NCI-H748 (cell line): ENCODE results near the gene SPECC1L.

ENCODE experiments used
- DNase-seq: peaks from one replicate; lab custom pipeline; 2025; ENCODE audit not compliant: unreplicated experiment; lab: John Stamatoyannopoulos, UW

The SPECC1L gene

GRCh38 chr22:24319451-24319850 is 48.8 kb downstream of the SPECC1L start:
- no peak for DNase-seq

GRCh38 chr22:24321999-24322398 is 51.4 kb downstream of the SPECC1L start:
- no peak for DNase-seq

GRCh38 chr22:24322522-24322921 is 51.9 kb downstream of the SPECC1L start:
- no peak for DNase-seq

DNA sequence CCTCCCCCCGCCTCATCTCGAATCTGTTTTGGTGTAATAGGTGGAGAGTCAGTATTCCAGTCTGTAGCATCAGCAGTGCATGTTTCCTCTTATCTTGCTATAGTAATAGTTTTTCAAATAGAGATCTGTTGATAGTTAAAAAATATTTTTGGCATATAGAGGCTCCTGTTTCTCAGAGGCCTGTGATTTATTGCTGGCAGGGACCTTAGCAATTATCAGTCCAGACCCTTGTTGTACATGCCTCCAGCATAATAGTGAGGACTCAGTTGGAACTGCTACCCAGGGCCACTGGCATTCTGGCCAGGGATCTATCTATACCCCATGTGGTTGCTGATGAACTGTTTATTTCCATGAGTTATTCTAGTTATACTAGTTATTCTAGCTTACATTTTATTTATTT is 52.6 kb downstream of the SPECC1L start:
- DNase-seq: no peak

DNA sequence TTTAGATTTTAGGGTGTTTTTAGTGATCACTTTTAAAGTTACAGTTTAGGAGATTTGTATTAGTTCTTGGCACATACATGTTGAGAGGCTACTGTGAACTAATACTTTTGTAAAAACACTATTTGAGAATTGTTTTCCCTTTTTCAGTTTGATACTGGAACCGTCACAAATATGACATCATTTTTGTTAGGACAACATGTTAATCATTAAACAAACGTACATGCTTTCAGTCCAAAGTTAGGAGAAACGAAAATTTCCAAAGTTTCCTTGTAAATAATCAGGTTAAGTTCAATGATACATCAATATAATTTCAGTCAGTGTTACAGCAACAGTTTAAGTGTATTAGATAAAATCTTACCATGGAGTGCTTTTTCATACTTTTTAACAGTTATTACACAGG is 53.1 kb downstream of the SPECC1L start:
- no peak for DNase-seq

DNA sequence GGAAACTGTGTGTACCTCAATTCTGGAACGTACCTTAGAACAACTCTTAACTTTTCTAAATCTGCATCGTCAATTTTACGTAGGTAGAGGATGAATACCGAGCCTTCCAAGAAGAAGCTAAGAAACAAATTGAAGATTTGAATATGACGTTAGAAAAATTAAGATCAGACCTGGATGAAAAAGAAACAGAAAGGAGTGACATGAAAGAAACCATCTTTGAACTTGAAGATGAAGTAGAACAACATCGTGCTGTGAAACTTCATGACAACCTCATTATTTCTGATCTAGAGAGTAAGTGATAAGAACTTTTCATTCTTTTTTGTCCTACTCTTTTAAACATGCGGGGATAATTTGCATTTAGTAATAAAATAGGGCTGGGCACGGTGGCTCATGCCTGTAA is 53.5 kb downstream of the SPECC1L start:
- no peak for DNase-seq

DNA sequence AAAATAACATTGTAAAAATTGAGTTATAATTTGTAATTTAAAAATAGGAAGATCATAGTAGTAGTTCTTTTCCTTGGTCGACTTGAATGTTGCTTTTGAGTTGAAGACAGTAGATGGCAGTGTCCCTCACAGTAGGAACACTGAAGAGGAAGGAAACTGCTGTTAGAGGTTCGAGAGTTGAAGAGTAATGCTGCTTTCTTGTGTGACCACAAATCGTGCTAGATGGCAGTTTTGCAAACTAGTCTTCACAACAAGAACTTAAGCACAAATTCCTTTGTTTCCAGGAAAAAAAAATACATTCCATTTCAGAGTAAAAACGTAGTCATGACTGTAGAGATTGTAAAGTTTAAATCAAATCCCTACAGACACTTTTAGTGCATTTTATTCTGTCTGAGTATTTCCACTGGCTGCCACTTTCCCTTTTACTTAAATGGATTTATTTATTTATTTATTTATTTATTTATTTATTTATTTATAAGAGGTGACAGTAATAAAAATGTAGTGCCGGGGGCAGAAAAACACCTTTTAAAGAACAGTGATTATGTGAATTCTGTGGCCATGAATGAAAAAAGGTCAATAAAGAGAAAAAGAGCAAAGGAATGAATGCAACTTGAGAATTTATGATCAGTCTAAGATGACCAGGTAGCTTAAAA is 54.6 kb downstream of the SPECC1L start:
- peak; percentile 63 for DNase-seq

GRCh38 chr22:24326266-24326665 is 55.6 kb downstream of the SPECC1L start:
- no peak for DNase-seq

- no peak for DNase-seq
Observed at GRCh38 chr22:24327832-24328231, 57.2 kb downstream of the SPECC1L start.

GRCh38 chr22:24329453-24329852 is 58.8 kb downstream of the SPECC1L start:
- DNase-seq: no peak

GRCh38 chr22:24330636-24331035 is 60.0 kb downstream of the SPECC1L start:
- no peak for DNase-seq

GRCh38 chr22:24331468-24332440 is 61.1 kb downstream of the SPECC1L start:
- no peak for DNase-seq

GRCh38 chr22:24333301-24333700 is 62.7 kb downstream of the SPECC1L start:
- no peak for DNase-seq

DNA sequence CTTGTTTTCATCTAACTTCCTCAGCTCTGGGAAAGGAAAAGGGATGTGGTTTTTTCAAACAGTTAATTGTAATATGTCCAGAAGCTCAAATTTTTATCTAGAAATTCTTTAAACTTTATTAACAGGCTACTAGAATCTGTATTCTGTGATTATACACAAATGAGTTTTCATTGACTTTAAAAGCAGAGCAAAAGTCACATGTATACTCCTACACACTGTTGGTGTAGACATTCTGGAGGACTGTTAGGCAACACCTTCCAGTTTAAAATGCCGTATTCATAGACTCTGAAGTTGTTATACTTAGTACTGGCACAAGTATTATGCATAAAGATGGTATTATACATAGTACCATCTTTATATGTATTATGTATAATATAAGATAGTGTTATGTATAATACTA is 64.9 kb downstream of the SPECC1L start:
- no peak for DNase-seq

GRCh38 chr22:24337894-24338645 is 67.4 kb downstream of the SPECC1L start:
- no peak for DNase-seq

GRCh38 chr22:24338726-24339451 is 68.3 kb downstream of the SPECC1L start:
- no peak for DNase-seq

DNA sequence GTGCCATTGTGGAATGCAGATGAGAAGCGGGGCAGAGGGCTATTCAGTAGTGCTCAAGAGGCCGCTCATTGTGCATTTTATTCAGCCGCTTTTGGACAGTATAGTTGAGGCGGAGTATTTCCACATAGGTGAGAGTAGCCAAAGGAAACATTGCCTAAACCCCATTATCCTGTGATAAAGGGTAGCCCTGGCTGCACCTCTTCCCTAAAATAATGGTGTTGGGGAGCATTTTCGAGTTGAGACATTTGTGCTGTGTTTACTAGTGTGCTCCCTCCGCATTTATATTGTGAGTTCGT is 68.8 kb downstream of the SPECC1L start:
- DNase-seq: no peak

GRCh38 chr22:24341627-24342026 is 71.0 kb downstream of the SPECC1L start:
- DNase-seq: no peak

DNA sequence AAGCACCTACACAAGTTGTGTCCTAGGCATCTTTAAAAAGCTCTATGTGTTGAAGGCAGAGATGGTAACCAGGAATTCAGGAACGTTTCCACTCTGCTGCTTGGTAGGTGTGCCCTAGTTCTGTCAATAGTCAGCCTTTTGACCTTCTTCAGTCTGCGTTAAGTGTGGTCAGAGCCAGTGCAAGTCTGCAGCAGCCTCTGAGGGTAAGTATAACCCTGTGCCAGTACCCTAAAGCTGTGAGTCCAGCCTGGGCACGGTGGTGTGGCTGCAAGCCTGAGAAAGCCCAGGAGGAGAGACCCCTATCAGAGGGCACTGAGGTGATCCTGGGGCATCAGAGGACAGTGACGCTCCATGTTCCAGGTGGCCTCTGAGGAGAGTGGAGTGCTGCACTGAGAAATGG is 80.0 kb downstream of the SPECC1L start:
- no peak for DNase-seq

GRCh38 chr22:24353121-24353520 is 82.5 kb downstream of the SPECC1L start:
- DNase-seq: no peak

DNA sequence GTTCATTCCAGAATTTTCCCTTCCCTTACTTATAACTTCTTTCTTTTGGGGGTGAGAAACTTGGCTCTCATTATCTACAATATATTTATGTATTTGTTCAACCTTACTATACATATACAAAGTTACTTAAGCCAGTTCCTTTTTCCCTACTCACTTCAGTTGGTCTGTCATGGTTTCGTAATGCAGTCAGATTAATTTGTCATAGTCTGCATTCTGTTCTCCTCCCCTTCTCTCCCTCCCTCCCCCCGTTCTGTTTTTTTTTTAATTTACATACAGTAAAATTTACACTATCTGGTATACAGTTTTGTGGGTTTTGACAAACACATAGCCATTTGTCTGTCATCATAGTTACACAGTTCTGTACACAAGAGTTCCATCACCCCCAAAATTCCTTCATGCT is 84.9 kb downstream of the SPECC1L start:
- DNase-seq: no peak
